SH-SY5Y (cell line): ENCODE measurements around the gene ACBD4.

Experiments
- GATA2 ChIP-seq: IDR thresholded peaks from 2 replicates; pipeline ENCODE4 v1.6.1; 2011; ENCODE audit warnings: mild to moderate bottlenecking, low read depth, low read length
- GATA3 ChIP-seq: IDR thresholded peaks from 2 replicates; pipeline ENCODE4 v1.6.1; 2011; ENCODE audit warnings: low read depth, mild to moderate bottlenecking, low read length, moderate library complexity

- TF ChIP-seq GATA2 (no peak), GATA3 (no peak)
Measured at GRCh38 chr17:45113424-45113754, 22.1 kb upstream of the ACBD4 start.
